ENCODE measurements around the gene SMAD5.

Gene SMAD5

GRCh38 chr5:136155761-136156160 is 23.1 kb downstream of the SMAD5 start:
- DNase-seq (ENCODE audit: low spot score): no peak

- DNase-seq (ENCODE audit: low spot score): no peak
These were observed 24.9 kb downstream of the SMAD5 start for GRCh38 chr5:136157514-136157913.

GRCh38 chr5:136159457-136159856 is 26.8 kb downstream of the SMAD5 start:
- no peak for DNase-seq (ENCODE audit: low spot score)

- no peak for DNase-seq (ENCODE audit: low spot score)
These were observed 29.4 kb downstream of the SMAD5 start for GRCh38 chr5:136162008-136162407.

GRCh38 chr5:136164226-136164625 is 31.6 kb downstream of the SMAD5 start:
- DNase-seq (ENCODE audit: low spot score): no peak

GRCh38 chr5:136166909-136167308 is 34.3 kb downstream of the SMAD5 start:
- DNase-seq (ENCODE audit: low spot score): no peak

GRCh38 chr5:136169218-136169617 is 36.6 kb downstream of the SMAD5 start:
- no peak for DNase-seq (ENCODE audit: low spot score)

- peak; percentile 61 for DNase-seq (ENCODE audit: low spot score)
These were observed 41.5 kb downstream of the SMAD5 start for GRCh38 chr5:136174021-136174659.

- DNase-seq (ENCODE audit: low spot score): no peak
These were observed 50.0 kb downstream of the SMAD5 start for GRCh38 chr5:136182618-136183017.

GRCh38 chr5:136185974-136186665 is 53.5 kb downstream of the SMAD5 start:
- DNase-seq (ENCODE audit: low spot score): no peak

- DNase-seq (ENCODE audit: low spot score): no peak
These were observed 54.2 kb downstream of the SMAD5 start for GRCh38 chr5:136186796-136187195.

- no peak for DNase-seq (ENCODE audit: low spot score)
These were observed 56.2 kb downstream of the SMAD5 start for GRCh38 chr5:136188859-136189258.

GRCh38 chr5:136190091-136190720 is 57.6 kb downstream of the SMAD5 start:
- no peak for DNase-seq (ENCODE audit: low spot score)

GRCh38 chr5:136190904-136191303 is 58.3 kb downstream of the SMAD5 start:
- no peak for DNase-seq (ENCODE audit: low spot score)

GRCh38 chr5:136191304-136192014 is 58.8 kb downstream of the SMAD5 start:
- no peak for DNase-seq (ENCODE audit: low spot score)

- DNase-seq (ENCODE audit: low spot score): no peak
These were observed 59.4 kb downstream of the SMAD5 start for GRCh38 chr5:136192015-136192525.

GRCh38 chr5:136192526-136193321 is 60.1 kb downstream of the SMAD5 start, which contains the start of gene SMIM32:
TSS of gene SMIM32 (minus strand) at chr5:136193162. CDS start at chr5:136192524, 638 bp downstream.
- DNase-seq (ENCODE audit: low spot score): no peak

- no peak for DNase-seq (ENCODE audit: low spot score)
These were observed 60.8 kb downstream of the SMAD5 start for GRCh38 chr5:136193322-136193935.

- DNase-seq (ENCODE audit: low spot score): no peak
These were observed 61.9 kb downstream of the SMAD5 start for GRCh38 chr5:136194576-136194975.

GRCh38 chr5:136195971-136196820 is 63.6 kb downstream of the SMAD5 start:
- no peak for DNase-seq (ENCODE audit: low spot score)

Measured in cerebellar cortex (tissue), 1 donor.